GM18861 (cell line): ENCODE results near the gene VWA8.
"Not testable (repeated sequence)": the region's sequence is repeated elsewhere in the genome, so short reads cannot be mapped to it uniquely, and the experiment has no call there.

Experiments
- ATAC-seq: cut with Tn5 transposase; IDR thresholded peaks from one replicate; pipeline ENCODE4 v1.9.1; 2021; ENCODE audit not compliant: unreplicated experiment

Gene VWA8

GRCh38 chr13:41751734-41752445 lies 209.0 kb downstream of the VWA8 start:
- ATAC-seq = no peak

DNA sequence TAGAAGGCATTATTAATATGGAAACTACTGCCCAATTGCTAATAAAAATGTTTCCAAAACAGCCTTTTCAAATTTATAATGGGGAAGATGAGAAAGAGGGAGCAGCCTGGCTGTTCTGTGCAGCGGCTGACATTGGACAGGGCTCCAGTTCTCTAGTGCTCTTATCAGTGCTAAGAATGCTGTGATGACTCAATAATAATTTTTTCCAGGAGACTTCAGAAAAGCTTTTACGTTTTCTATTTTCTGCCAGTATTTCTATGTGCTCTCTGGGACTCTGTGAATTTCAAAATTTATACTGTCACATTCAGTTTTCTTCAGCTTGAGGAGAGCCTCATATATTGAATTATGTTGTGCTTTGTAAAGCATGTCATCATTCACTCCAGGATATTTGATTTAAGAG lies 209.6 kb downstream of the VWA8 start:
- ATAC-seq = no peak

DNA sequence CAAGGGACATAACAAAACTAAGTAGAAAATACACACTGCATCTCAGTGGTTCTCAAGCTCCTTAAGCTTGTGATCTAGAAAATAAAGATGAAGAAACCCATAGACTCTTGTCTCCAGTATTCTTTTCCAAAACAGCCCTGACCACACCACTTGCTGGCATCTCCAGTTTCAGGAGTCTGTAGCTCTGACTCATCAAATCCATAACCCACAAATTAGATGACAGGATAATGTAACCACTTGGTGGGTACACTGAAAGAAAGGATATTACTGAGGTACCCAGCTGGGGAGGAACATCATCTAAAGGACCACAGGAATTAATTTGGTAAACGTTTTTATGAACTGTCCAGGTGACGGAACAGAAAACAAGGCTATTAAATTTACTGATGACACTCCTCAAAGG lies 214.7 kb downstream of the VWA8 start:
- ATAC-seq = no peak

GRCh38 chr13:41745496-41745895 lies 215.4 kb downstream of the VWA8 start:
- ATAC-seq = not testable (repeated sequence)

- no peak for ATAC-seq
Observed at GRCh38 chr13:41742917-41743552, 217.9 kb downstream of the VWA8 start.

- no peak for ATAC-seq
Observed at GRCh38 chr13:41740479-41740878, 220.4 kb downstream of the VWA8 start.

DNA sequence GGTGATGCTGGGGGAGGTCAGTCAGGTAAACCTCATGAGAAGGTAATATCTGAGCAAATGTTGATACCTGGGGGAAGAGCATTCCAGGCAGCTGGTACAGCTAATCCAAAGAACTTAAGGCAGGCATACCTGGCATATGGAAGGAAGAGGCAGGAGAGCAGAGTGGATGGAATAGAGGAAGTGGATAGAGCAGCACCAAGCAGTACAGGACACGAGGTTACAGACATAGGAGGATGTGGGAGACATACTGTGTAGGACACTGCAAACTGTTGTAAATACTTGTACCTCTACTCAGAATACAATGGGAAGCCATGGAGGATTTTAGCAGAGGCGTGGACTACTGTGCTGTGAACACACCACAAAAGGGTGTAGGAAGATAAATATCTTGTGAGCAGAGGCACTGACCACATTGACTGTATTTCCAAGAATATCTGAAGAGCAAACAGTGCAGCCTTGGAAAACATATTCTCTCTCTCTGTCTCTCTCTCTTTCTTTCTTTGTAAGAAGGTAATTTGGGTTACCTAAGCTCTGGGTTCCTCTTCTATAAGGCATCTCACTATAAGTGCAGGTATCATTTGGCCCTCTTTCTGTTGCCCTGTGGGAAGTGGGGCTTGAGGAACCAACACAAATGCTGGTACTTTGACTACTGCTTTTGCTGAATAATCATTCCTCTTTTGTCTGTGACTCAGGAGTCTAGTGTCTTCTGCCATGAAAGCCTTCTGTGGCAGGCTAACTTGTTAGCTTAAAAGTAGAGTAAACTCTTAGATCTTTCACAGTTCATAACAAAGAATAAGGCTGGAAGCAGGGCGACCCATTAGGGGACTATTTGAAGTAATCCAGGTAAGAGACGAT lies 238.0 kb downstream of the VWA8 start:
- ATAC-seq = no peak

DNA sequence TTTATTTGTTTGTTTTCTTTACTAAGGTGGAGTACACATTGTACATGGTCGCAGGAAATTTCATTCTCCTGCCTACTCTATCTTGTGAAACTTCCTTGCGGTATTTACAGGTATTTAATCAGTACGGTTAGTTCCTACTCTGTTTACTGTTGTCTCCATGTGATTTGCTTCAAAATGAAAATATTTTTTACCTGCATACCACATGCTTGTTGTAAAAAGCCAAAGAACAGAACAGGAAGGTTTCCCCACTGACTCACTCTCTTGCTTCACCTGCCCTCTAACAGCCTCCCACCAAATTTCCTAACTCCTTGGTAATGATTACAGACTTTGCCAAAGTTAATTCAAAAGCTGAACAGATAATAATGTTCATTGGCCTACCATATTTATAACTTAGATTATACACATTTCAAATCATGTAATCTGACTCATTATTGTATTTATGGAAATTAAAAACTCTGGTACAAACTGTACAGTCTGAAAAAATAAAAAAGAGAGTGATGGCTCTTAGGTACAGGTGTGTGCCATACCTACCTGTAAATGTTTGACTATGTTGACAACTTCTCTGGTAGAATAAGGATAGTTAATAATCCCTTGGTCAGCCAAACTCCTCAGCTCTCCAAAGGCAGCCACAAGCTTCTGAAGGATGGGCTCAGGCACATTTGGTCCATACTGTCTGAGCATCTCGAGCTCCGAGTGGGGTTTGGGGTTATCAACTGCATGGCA lies 239.9 kb downstream of the VWA8 start:
- ATAC-seq = no peak

- no peak for ATAC-seq
Observed at GRCh38 chr13:41716236-41716635, 244.7 kb downstream of the VWA8 start.

DNA sequence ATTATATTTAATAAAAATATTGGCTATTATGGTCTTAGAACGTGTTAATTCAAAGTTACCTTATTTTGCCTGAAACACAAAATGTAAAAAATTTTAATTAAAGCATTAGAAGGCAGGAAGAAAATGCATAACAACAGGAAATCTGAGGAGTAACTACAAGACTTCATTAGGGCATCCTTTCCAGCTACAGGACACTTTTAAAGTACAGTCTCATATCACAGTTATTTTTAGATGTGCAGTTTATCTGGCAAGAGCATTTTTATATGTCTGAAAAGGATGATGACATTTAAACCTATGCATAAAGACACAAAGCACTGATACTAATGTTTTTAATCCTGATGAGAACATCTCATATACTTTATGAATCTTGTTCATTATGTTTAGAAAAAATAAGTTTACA lies 247.5 kb downstream of the VWA8 start:
- no peak for ATAC-seq

DNA sequence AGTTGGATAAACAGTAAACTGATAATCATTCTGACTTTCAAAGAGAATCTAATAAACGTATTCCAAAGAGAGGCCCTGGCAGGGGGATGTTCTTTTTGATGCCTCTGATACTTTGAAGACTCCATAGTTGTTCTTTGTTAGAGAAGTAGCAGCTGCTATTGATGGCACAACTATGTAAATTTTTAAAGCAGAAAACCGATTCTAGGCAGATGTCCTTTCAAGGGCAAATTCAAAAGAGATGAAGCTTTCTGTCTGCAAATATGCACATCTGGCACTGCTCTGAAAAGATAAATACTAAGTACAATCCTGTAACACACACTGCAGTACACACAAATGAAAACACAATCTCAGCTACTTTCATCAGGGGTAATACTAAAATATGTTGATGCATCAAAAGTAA lies 250.1 kb downstream of the VWA8 start:
- no peak for ATAC-seq

GRCh38 chr13:41709511-41709910 lies 251.4 kb downstream of the VWA8 start:
- no peak for ATAC-seq

DNA sequence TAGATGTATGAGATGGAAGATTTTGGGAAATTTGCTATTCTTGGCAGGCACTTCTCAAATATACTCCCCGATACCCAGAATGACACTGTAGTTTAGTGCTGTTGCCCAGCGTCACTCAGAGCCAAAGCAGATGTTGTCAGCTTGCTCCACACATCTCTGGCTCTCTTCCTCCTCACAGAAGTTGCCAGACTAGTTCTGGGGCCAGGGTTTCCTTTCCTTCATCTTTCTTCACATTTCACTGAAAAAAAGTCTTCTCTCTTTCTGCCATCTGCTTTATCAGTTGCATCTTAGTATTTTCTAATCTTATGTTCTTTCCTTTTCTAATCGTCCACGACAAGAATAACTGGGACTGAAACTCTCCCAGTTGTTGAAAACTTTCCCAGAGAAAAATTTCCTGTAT lies 252.2 kb downstream of the VWA8 start:
- ATAC-seq = no peak

GRCh38 chr13:41707194-41707821 lies 253.6 kb downstream of the VWA8 start:
- ATAC-seq = no peak

DNA sequence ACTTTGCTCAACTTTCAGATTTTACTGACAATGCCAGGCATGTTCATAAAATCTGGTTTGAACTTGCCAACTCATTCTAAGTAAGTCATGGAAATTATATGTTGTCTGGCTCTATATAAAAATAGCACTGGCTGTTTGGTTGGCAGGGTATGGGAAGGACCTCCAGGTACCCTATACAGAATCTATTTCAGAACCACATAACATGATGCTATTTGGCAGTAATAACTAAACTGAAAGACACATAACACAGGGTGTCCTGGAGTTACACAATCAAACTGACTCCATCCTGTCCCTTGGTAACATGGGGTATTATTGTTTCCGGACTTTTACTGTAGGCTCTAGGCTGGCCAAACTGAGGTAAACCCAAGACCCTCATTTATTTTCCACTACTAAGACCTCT lies 254.8 kb downstream of the VWA8 start:
- no peak for ATAC-seq

DNA sequence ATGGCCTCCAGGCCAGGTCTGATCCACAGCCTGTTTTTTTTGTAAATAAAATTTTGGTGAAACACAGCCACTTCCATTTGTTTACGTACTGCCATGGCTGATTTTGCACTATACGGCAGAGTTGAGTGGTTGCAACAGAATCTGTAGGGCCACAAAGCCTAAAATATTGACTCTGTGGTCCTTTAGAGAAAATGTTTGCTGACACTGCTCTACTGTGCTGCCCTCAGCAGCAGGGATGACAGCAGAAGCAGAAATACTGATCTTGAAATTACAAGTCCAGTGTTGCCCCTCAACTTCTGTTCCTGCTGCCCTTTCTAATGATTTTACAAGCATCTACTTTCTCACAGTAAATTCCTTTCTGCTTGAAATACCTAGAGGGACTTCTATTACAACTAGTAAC lies 258.4 kb downstream of the VWA8 start:
- ATAC-seq = no peak

GRCh38 chr13:41701676-41702075 lies 259.2 kb downstream of the VWA8 start:
- no peak for ATAC-seq

GRCh38 chr13:41700790-41701310 lies 260.1 kb downstream of the VWA8 start:
- ATAC-seq = no peak

DNA sequence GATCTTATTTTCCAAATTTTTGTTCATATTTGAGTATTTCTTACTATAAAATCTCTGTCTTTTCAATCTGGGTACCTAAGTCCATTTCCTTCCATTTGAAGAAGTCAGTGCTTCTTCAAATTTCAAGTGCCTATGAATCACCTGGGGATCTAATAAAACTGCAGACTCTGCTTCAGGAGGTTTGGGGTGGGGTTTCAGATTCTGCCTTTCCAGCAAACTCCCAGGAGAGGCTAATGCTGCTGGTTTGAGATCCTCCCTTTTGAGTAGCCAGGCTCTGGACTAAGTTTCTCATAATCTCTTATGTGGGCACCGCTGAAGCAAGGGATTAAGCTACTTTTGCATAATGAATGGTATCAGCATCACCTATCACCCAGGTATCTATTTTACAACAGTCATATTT lies 261.1 kb downstream of the VWA8 start:
- no peak for ATAC-seq

GRCh38 chr13:41697578-41697977 lies 263.3 kb downstream of the VWA8 start:
- no peak for ATAC-seq
